Loucy (cell line): ENCODE results near the gene PAFAH2.

Experiments used
- CTCF ChIP-seq: fragments of 200-600 bp; sonication (generic); conservative IDR thresholded peaks from 2 replicates; pipeline ENCODE4 v1.5.1; 2014; ENCODE audit warnings: mild to moderate bottlenecking, antibody characterized with exemption, low read length
- EZH2phosphoT487 ChIP-seq: fragments of 200-600 bp; IDR thresholded peaks from 2 replicates; pipeline ENCODE4 v1.6.1; 2018; ENCODE audit warnings: antibody characterized with exemption, mild to moderate bottlenecking, moderate library complexity, borderline replicate concordance

GRCh38 chr1:25985670-25986069, 12.2 kb downstream of the PAFAH2 start:
- TF ChIP-seq CTCF (no peak), EZH2phosphoT487 (no peak)
